ENCODE results near the gene ASB9.
"Not testable (repeated sequence)": the region's sequence is repeated elsewhere in the genome, so short reads cannot be mapped to it uniquely, and the experiment has no call there.

The ASB9 gene

GRCh38 chrX:15269618-15270521, at the start of gene ASB9:
Gene ASB9, minus strand, starts transcription at chrX:15270083. Its CDS starts 209 bp downstream, at chrX:15269874.
- peak; percentile 4 for DNase-seq

- no peak for DNase-seq
Observed at GRCh38 chrX:15319075-15319474, 49.2 kb upstream of the ASB9 start.

- DNase-seq = no peak
Observed at GRCh38 chrX:15315509-15315908, 45.6 kb upstream of the ASB9 start, which contains the start of gene ASB11. Gene ASB11, minus strand, starts transcription at chrX:15315640. Its CDS starts 35 bp downstream, at chrX:15315605.

GRCh38 chrX:15314472-15314871, 44.6 kb upstream of the ASB9 start:
- no peak for DNase-seq

GRCh38 chrX:15311119-15311518, 41.2 kb upstream of the ASB9 start:
- no peak for DNase-seq

GRCh38 chrX:15310117-15310516, 40.2 kb upstream of the ASB9 start:
- DNase-seq = no peak

- not testable (repeated sequence) for DNase-seq
Observed at GRCh38 chrX:15305899-15306298, 36.0 kb upstream of the ASB9 start.

- no peak for DNase-seq
Observed at GRCh38 chrX:15301924-15302323, 32.0 kb upstream of the ASB9 start.

- DNase-seq = no peak
Observed at GRCh38 chrX:15299941-15300851, 30.3 kb upstream of the ASB9 start.

GRCh38 chrX:15298780-15299179, 28.9 kb upstream of the ASB9 start:
- no peak for DNase-seq

- no peak for DNase-seq
Observed at GRCh38 chrX:15298201-15298600, 28.3 kb upstream of the ASB9 start.

GRCh38 chrX:15293451-15293850, 23.6 kb upstream of the ASB9 start:
- DNase-seq = no peak

GRCh38 chrX:15292861-15293260, 23.0 kb upstream of the ASB9 start:
- no peak for DNase-seq

GRCh38 chrX:15277604-15278003, 7.7 kb upstream of the ASB9 start:
- no peak for DNase-seq

- no peak for DNase-seq
Observed at GRCh38 chrX:15274946-15275345, 5.1 kb upstream of the ASB9 start.

- not testable (repeated sequence) for DNase-seq
Observed at GRCh38 chrX:15273275-15273674, 3.4 kb upstream of the ASB9 start.

GRCh38 chrX:15271757-15272156, 1.9 kb upstream of the ASB9 start:
- no peak for DNase-seq

- DNase-seq = no peak
Observed at GRCh38 chrX:15269120-15269519, 763 bp downstream of the ASB9 start.

GRCh38 chrX:15254852-15255251, 15.0 kb downstream of the ASB9 start:
- no peak for DNase-seq

- DNase-seq = no peak
Observed at GRCh38 chrX:15245896-15246295, 24.0 kb downstream of the ASB9 start.

GRCh38 chrX:15244421-15244820, 25.5 kb downstream of the ASB9 start:
- no peak for DNase-seq

- DNase-seq = peak; percentile 24
Observed at GRCh38 chrX:15242899-15243555, 26.9 kb downstream of the ASB9 start.

- DNase-seq = no peak
Observed at GRCh38 chrX:15241301-15241700, 28.6 kb downstream of the ASB9 start.
